DND-41 (cell line): ENCODE data around the gene FAM163B.
A peak's percentile ranks its signal among the peaks of the same experiment; 100 is the strongest.

Experiments
- ATAC-seq: fragments of 200-7000 bp; cut with Tn5 transposase; 3 replicates; pipeline ENCODE4 v1.9.1; 2021; ENCODE audit warnings: low read depth; ENCODE audit not compliant: insufficient read depth
- DNase-seq: peaks from one replicate; pipeline ENCODE4 v3.0.0-alpha.2; 2020
- H2AFZ ChIP-seq: 2 replicates; pipeline ENCODE4 v1.6.0; 2012; ENCODE audit warnings: low read depth, low read length
- H3K27ac ChIP-seq: 2 replicates; pipeline ENCODE4 v1.5.1; 2012; ENCODE audit warnings: low read length, inconsistent platforms
- H3K27me3 ChIP-seq: fragments of 200-600 bp; sonication (generic); 2 replicates; pipeline ENCODE4 v1.6.0; 2012; ENCODE audit warnings: low read length, mild to moderate bottlenecking, inconsistent platforms; ENCODE audit not compliant: insufficient read depth, poor library complexity
- H3K36me3 ChIP-seq: 2 replicates; pipeline ENCODE4 v1.5.1; 2012; ENCODE audit warnings: low read length, inconsistent platforms; ENCODE audit not compliant: insufficient read depth
- H3K4me1 ChIP-seq: 2 replicates; pipeline ENCODE4 v1.5.1; 2012; ENCODE audit warnings: mild to moderate bottlenecking, low read length; ENCODE audit not compliant: insufficient read depth
- H3K4me2 ChIP-seq: 2 replicates; pipeline ENCODE4 v1.6.0; 2012; ENCODE audit warnings: mild to moderate bottlenecking, moderate library complexity, low read length, inconsistent platforms; ENCODE audit not compliant: insufficient read depth
- H3K4me3 ChIP-seq, 2 experiments: fragments of 200-600 bp in 1 of 2; shearing (Covaris generic) in 1 of 2; 2 replicates each; pipeline ENCODE4 v1.5.1; 2012 to 2016; ENCODE audit warnings: inconsistent platforms in 2 of 2, low read length in 2 of 2, mild to moderate bottlenecking in 2 of 2, low read depth in 1 of 2, moderate library complexity in 1 of 2
- H3K79me2 ChIP-seq: 2 replicates; pipeline ENCODE4 v1.6.0; 2012; ENCODE audit warnings: low read length, inconsistent platforms; ENCODE audit not compliant: insufficient read depth
- H3K9ac ChIP-seq: 2 replicates; pipeline ENCODE4 v1.6.0; 2012; ENCODE audit warnings: low read depth, mild to moderate bottlenecking, inconsistent platforms, low read length, moderate library complexity
- H3K9me3 ChIP-seq: 2 replicates; pipeline ENCODE4 v1.5.1; 2012; ENCODE audit warnings: low read length, moderate library complexity, mild to moderate bottlenecking, inconsistent platforms; ENCODE audit not compliant: insufficient read depth, severe bottlenecking
- H4K20me1 ChIP-seq: 2 replicates; pipeline ENCODE4 v1.6.0; 2012; ENCODE audit warnings: low read length; ENCODE audit not compliant: insufficient read depth
- CTCF ChIP-seq: IDR thresholded peaks from 2 replicates; pipeline ENCODE4 v1.5.1; 2012; ENCODE audit warnings: borderline replicate concordance, low read length, moderate library complexity, mild to moderate bottlenecking; ENCODE audit not compliant: poor library complexity, severe bottlenecking; ENCODE audit errors: extremely low read depth
- EZH2 ChIP-seq: IDR thresholded peaks from 3 replicates; pipeline ENCODE4 v1.6.1; 2012; ENCODE audit warnings: borderline replicate concordance, low read depth, mild to moderate bottlenecking, moderate library complexity, low read length, inconsistent platforms; ENCODE audit not compliant: severe bottlenecking

The FAM163B gene

GRCh38 chr9:133587466-133587865 is 21.7 kb downstream of the FAM163B start:
- Histone ChIP-seq H3K9me3 (peaks cover 3% of the 10 kb centered on the region), H3K4me3 (no peak overlapping the region), H2AFZ (no peak overlapping the region), H3K27me3 (no peaks in the 10 kb centered on the region), H3K27ac (no peak overlapping the region), H4K20me1 (peaks cover 7% of the 10 kb centered on the region; the same call in 1 of the 2 replicates), H3K4me2 (no peak overlapping the region), H3K36me3 (no peaks in the 10 kb centered on the region), H3K9ac (no peak overlapping the region), H3K79me2 (no peaks in the 10 kb centered on the region), H3K4me1 (peaks cover 27% of the 10 kb centered on the region)
- TF ChIP-seq CTCF (no peak), EZH2 (no peak)
- no peak for ATAC-seq
- DNase-seq, result no peak

- no peaks in the 10 kb centered on the region for H3K27me3 ChIP-seq
- no peaks in the 10 kb centered on the region for H3K36me3 ChIP-seq
- ATAC-seq (no peak), DNase-seq (no peak)
- H3K9me3 ChIP-seq, result peaks cover 3% of the 10 kb centered on the region
- no peak for TF ChIP-seq CTCF
- no peak for TF ChIP-seq EZH2
- peaks cover 27% of the 10 kb centered on the region for H3K4me1 ChIP-seq
- H3K4me2 ChIP-seq, result no peak overlapping the region
- no peak overlapping the region for H2AFZ ChIP-seq
- H4K20me1 ChIP-seq, result peaks cover 7% of the 10 kb centered on the region; the same call in 1 of the 2 replicates
- H3K4me3 ChIP-seq, result no peak overlapping the region
- no peak overlapping the region for H3K27ac ChIP-seq
- H3K9ac ChIP-seq, result no peak overlapping the region
- no peaks in the 10 kb centered on the region for H3K79me2 ChIP-seq
These were observed 22.1 kb downstream of the FAM163B start for GRCh38 chr9:133587051-133587450.

- H3K4me1 ChIP-seq, result peaks cover 27% of the 10 kb centered on the region
- DNase-seq (no peak), ATAC-seq (no peak; the same call in 2 of the 3 replicates)
- no peak overlapping the region for H3K9ac ChIP-seq
- H4K20me1 ChIP-seq, result peaks cover 7% of the 10 kb centered on the region; the same call in 1 of the 2 replicates
- peaks cover 3% of the 10 kb centered on the region for H3K9me3 ChIP-seq
- peak overlapping the region; percentile 43 for H3K4me2 ChIP-seq
- TF ChIP-seq CTCF (no peak), EZH2 (no peak)
- H3K27ac ChIP-seq, result peak overlapping the region; percentile 48; the same call in 1 of the 2 replicates
- H3K27me3 ChIP-seq, result no peaks in the 10 kb centered on the region
- H2AFZ ChIP-seq, result no peak overlapping the region
- no peak overlapping the region for H3K4me3 ChIP-seq
- no peaks in the 10 kb centered on the region for H3K36me3 ChIP-seq
- H3K79me2 ChIP-seq, result no peaks in the 10 kb centered on the region
These were observed 23.5 kb downstream of the FAM163B start for GRCh38 chr9:133585481-133586351.
